HG02759 (cell line): ENCODE data around the gene HTT.

ENCODE experiments used
- ATAC-seq: cut with Tn5 transposase; IDR thresholded peaks from one replicate; pipeline ENCODE4 v1.9.1; 2021; ENCODE audit warnings: mild to moderate bottlenecking, moderate library complexity; ENCODE audit not compliant: unreplicated experiment

Gene HTT

GRCh38 chr4:3257556-3258482, 183.3 kb downstream of the HTT start:
- ATAC-seq: peak; percentile 63

- ATAC-seq: no peak
Measured at GRCh38 chr4:3261411-3262207, 187.1 kb downstream of the HTT start.

- no peak for ATAC-seq
Measured at GRCh38 chr4:3262208-3263052, 187.9 kb downstream of the HTT start.

- no peak for ATAC-seq
Measured at GRCh38 chr4:3263053-3263875, 188.8 kb downstream of the HTT start.

GRCh38 chr4:3263876-3264193, 189.4 kb downstream of the HTT start:
- no peak for ATAC-seq

- no peak for ATAC-seq
Measured at GRCh38 chr4:3266076-3266475, 191.6 kb downstream of the HTT start.

- ATAC-seq: no peak
Measured at GRCh38 chr4:3267576-3268394, 193.3 kb downstream of the HTT start.

GRCh38 chr4:3268395-3269104, 194.1 kb downstream of the HTT start:
- no peak for ATAC-seq

GRCh38 chr4:3269105-3269927, 194.8 kb downstream of the HTT start:
- no peak for ATAC-seq

- no peak for ATAC-seq
Measured at GRCh38 chr4:3269991-3270611, 195.6 kb downstream of the HTT start.

- ATAC-seq: no peak
Measured at GRCh38 chr4:3271131-3271530, 196.7 kb downstream of the HTT start.

GRCh38 chr4:3276986-3277385, 202.5 kb downstream of the HTT start:
- no peak for ATAC-seq

GRCh38 chr4:3280466-3280865, 206.0 kb downstream of the HTT start:
- no peak for ATAC-seq

- ATAC-seq: no peak
Measured at GRCh38 chr4:3283483-3283882, 209.0 kb downstream of the HTT start.

GRCh38 chr4:3283916-3284315, 209.4 kb downstream of the HTT start:
- no peak for ATAC-seq

GRCh38 chr4:3284734-3285557, 210.5 kb downstream of the HTT start:
- ATAC-seq: no peak
